Measurements from ENCODE around the gene PLA2G15. TPM values are rescaled to one million over a fixed set of nuclear protein-coding genes. Genes with fewer than 3 reads are reported as not detected.

Gene PLA2G15
- total RNA-seq, 1 donor from 2014 or later = 26.8 TPM

GRCh38 chr16:68298907-68299561 lies 53.9 kb downstream of the PLA2G15 start:
- peak overlapping the region; percentile 4 for H3K4me2 ChIP-seq (ENCODE audit: low read length)
- H3K9me3 ChIP-seq (ENCODE audit: insufficient read depth, low read depth, low read length) = no peaks in the 10 kb centered on the region
- no peak overlapping the region for H3K4me3 ChIP-seq (ENCODE audit: insufficient read depth, low read depth, low read length)
- no peaks in the 10 kb centered on the region for H3K9me3 Mint-ChIP-seq (ENCODE audit: unreplicated experiment)
- H3K4me3 Mint-ChIP-seq (ENCODE audit: unreplicated experiment) = no peak overlapping the region
- peak overlapping the region; percentile 83 for H3K27ac Mint-ChIP-seq (ENCODE audit: unreplicated experiment)
- H3K36me3 Mint-ChIP-seq (ENCODE audit: low read depth, unreplicated experiment) = peaks cover 11% of the 10 kb centered on the region
- H3K4me1 ChIP-seq (ENCODE audit: insufficient read depth, low read length) = peaks cover 13% of the 10 kb centered on the region
- peak overlapping the region; percentile 29 for H3K9ac ChIP-seq (ENCODE audit: low read length)
- no peaks in the 10 kb centered on the region for H3K27me3 ChIP-seq (ENCODE audit: insufficient read depth, low read length)
- H3K27ac ChIP-seq (ENCODE audit: low read depth, low read length) = peak overlapping the region; percentile 5
- TF ChIP-seq EZH2 (IDR thresholded peaks at IDR 0.05; ENCODE audit: insufficient read depth, low read length) = no peak
- TF ChIP-seq CTCF (IDR thresholded peaks at IDR 0.05; ENCODE audit: insufficient read depth, low read depth, low read length) = no peak
- H2AFZ ChIP-seq (ENCODE audit: low read depth, low read length) = no peak overlapping the region
- H4K20me1 ChIP-seq (ENCODE audit: insufficient read depth, low read length) = peaks cover 67% of the 10 kb centered on the region
- DNase-seq (ENCODE audit: low read depth) = peak; percentile 69
- no peaks in the 10 kb centered on the region for H3K27me3 Mint-ChIP-seq (ENCODE audit: low read depth, unreplicated experiment)
- peaks cover 44% of the 10 kb centered on the region for H3K4me1 Mint-ChIP-seq (ENCODE audit: low read depth, unreplicated experiment)
- peaks cover 25% of the 10 kb centered on the region for H3K79me2 ChIP-seq (ENCODE audit: insufficient read depth, low read length)
- FAIRE-seq = peak; percentile 63
- H3K36me3 ChIP-seq (ENCODE audit: insufficient read depth, low read length) = peaks cover 69% of the 10 kb centered on the region

DNA sequence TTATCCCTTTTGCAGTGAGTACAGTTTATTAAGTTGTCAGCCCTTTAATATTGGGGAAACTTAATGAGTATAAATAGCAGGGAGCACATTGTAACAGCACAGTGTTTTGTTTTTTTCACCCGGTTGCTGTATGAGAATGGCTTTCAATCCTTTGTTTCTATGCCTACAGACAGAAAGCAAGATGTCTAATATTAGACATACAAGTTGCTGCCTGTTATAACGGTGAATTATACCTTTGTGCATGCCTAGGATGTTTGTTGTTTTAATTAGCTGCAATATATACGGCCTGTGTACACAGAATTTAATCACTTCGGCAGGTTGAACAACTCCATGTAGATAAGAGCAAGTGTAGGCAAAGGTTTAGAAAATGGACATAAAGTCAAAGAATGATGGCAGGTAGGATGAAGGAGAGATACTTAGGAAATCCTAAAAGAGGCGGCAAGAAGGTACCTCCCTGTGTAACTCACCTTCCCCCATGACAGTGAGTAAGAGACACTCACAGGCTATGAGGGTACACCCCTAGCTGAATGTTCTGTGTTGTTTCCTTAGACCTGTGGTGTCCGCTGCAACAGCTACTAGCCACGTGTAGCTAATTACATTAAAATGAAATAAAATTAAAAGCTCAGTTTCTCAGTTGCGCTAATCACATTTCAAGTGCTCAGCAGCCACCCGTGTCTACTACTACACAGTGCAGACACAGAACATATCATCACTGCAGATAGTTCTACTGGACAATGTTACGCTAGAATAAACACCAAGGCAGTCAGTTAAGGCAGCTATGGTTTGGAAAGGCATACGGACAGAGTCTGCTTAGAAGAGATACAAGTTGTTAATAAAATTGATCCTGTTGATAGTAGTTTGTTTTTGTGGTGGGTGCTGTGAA lies 54.6 kb downstream of the PLA2G15 start:
- TF ChIP-seq EZH2 (IDR thresholded peaks at IDR 0.05; ENCODE audit: insufficient read depth, low read length) (no peak), CTCF (IDR thresholded peaks at IDR 0.05; ENCODE audit: insufficient read depth, low read depth, low read length) (no peak)
- DNase-seq (ENCODE audit: low read depth) (no peak), FAIRE-seq (no peak)
- H3K4me3 ChIP-seq (ENCODE audit: insufficient read depth, low read depth, low read length) = no peak overlapping the region
- H3K4me1 Mint-ChIP-seq (ENCODE audit: low read depth, unreplicated experiment) = peaks cover 44% of the 10 kb centered on the region
- H3K36me3 ChIP-seq (ENCODE audit: insufficient read depth, low read length) = peaks cover 69% of the 10 kb centered on the region
- H3K4me1 ChIP-seq (ENCODE audit: insufficient read depth, low read length) = peaks cover 13% of the 10 kb centered on the region
- no peaks in the 10 kb centered on the region for H3K9me3 Mint-ChIP-seq (ENCODE audit: unreplicated experiment)
- H3K4me2 ChIP-seq (ENCODE audit: low read length) = no peak overlapping the region
- no peaks in the 10 kb centered on the region for H3K27me3 ChIP-seq (ENCODE audit: insufficient read depth, low read length)
- H3K9me3 ChIP-seq (ENCODE audit: insufficient read depth, low read depth, low read length) = no peaks in the 10 kb centered on the region
- peaks cover 28% of the 10 kb centered on the region for H3K79me2 ChIP-seq (ENCODE audit: insufficient read depth, low read length)
- peak overlapping the region; percentile 48 for H3K4me3 Mint-ChIP-seq (ENCODE audit: unreplicated experiment)
- peak overlapping the region; percentile 83 for H3K27ac Mint-ChIP-seq (ENCODE audit: unreplicated experiment)
- H3K9ac ChIP-seq (ENCODE audit: low read length) = peak overlapping the region; percentile 29
- peaks cover 12% of the 10 kb centered on the region for H3K36me3 Mint-ChIP-seq (ENCODE audit: low read depth, unreplicated experiment)
- no peak overlapping the region for H2AFZ ChIP-seq (ENCODE audit: low read depth, low read length)
- no peaks in the 10 kb centered on the region for H3K27me3 Mint-ChIP-seq (ENCODE audit: low read depth, unreplicated experiment)
- peak overlapping the region; percentile 5 for H3K27ac ChIP-seq (ENCODE audit: low read depth, low read length)
- H4K20me1 ChIP-seq (ENCODE audit: insufficient read depth, low read length) = peaks cover 63% of the 10 kb centered on the region
